B cell (primary cell): ENCODE measurements around the gene DPH6. TPM values are rescaled to one million over a fixed set of nuclear protein-coding genes. Genes with fewer than 3 reads are reported as not detected.

ENCODE experiments used
- ATAC-seq: fragments of 200-7000 bp; cut with Tn5 transposase; one replicate; pipeline ENCODE4 v1.10.0; 2021; ENCODE audit warnings: low read depth, mild to moderate bottlenecking, moderate number of reproducible peaks, moderate library complexity
- CTCF ChIA-PET: fragments of 350-600 bp; sonication (Branson Sonifier 250); formaldehyde crosslinking; loops from one replicate; lab custom pipeline; 2021; ENCODE audit warnings: antibody characterized with exemption, inconsistent platforms; lab: Charles Lee
- POLR2A ChIA-PET: fragments of 350-600 bp; sonication (Branson Sonifier 250); formaldehyde crosslinking; loops from one replicate; lab custom pipeline; 2021; ENCODE audit warnings: antibody characterized with exemption; lab: Charles Lee
- DNase-seq: peaks from one replicate; pipeline ENCODE4 v3.0.0; 2013
- H2AFZ ChIP-seq: 2 replicates; pipeline ENCODE4 v1.6.1; 2012; ENCODE audit warnings: mild to moderate bottlenecking, low read depth, low read length; ENCODE audit not compliant: insufficient read depth, poor library complexity, severe bottlenecking
- H3K27ac ChIP-seq, 2 donors: 1 replicate in 1 of 2; 2 replicates in 1 of 2; pipeline ENCODE4 v1.5.1; 2012 to 2013; ENCODE audit warnings: low read length in 2 of 2, mild to moderate bottlenecking in 2 of 2, moderate library complexity in 1 of 2
- H3K27me3 ChIP-seq, 4 experiments: fragments of 200-600 bp in 1 of 4; sonication (generic) in 1 of 4; replicated peaks in 1 of 4; 1 replicate in 2 of 4; 2 replicates in 2 of 4; pipeline versions ENCODE4 v1.6.1 to v1.7.0; 2013 to 2016; ENCODE audit warnings: low read length in 3 of 4, mild to moderate bottlenecking in 2 of 4, mixed read lengths in 1 of 4, moderate library complexity in 1 of 4; ENCODE audit not compliant: insufficient read depth in 4 of 4, control insufficient read depth in 3 of 4; ENCODE audit errors: control extremely low read depth in 1 of 4
- H3K36me3 ChIP-seq, 2 experiments: replicated peaks in 1 of 2; 1 replicate in 1 of 2; 2 replicates in 1 of 2; pipeline versions ENCODE4 v1.6.1 to v1.7.1; 2013; ENCODE audit warnings: low read length in 1 of 2; ENCODE audit not compliant: insufficient read depth in 2 of 2, control insufficient read depth in 1 of 2; ENCODE audit errors: control extremely low read depth in 1 of 2, extremely low read depth in 1 of 2
- H3K4me1 ChIP-seq, 2 donors: fragments of 200-600 bp in 1 of 2; sonication (generic) in 1 of 2; 1 replicate in 1 of 2; 2 replicates in 1 of 2; pipeline versions ENCODE4 v1.5.1 to v1.6.1; 2013 to 2017; ENCODE audit warnings: low read length in 2 of 2; ENCODE audit not compliant: control insufficient read depth in 2 of 2, insufficient read depth in 2 of 2
- H3K4me2 ChIP-seq: replicated peaks from 2 replicates; pipeline ENCODE3; 2012; ENCODE audit warnings: mild to moderate bottlenecking, low read depth, low read length; ENCODE audit not compliant: poor library complexity, severe bottlenecking
- H3K4me3 ChIP-seq, 5 experiments: fragments of 200-600 bp in 1 of 5; sonication (generic) in 1 of 5; 1 replicate in 3 of 5; 2 replicates in 2 of 5; pipeline versions ENCODE4 v1.5.1 to v1.7.0; 2011 to 2016; ENCODE audit warnings: low read length in 4 of 5, mild to moderate bottlenecking in 4 of 5, low read depth in 2 of 5, control low read depth in 1 of 5, moderate library complexity in 1 of 5; ENCODE audit not compliant: insufficient read depth in 1 of 5; ENCODE audit errors: control extremely low read depth in 1 of 5, extremely low read depth in 1 of 5
- H3K79me2 ChIP-seq: fragments of 200-600 bp; sonication (generic); one replicate; pipeline ENCODE4 v1.6.0; 2016; ENCODE audit warnings: low read length; ENCODE audit not compliant: control insufficient read depth, insufficient read depth
- H3K9ac ChIP-seq: fragments of 200-600 bp; sonication (generic); 2 replicates; pipeline ENCODE4 v1.6.1; 2017; ENCODE audit warnings: mild to moderate bottlenecking, low read length, moderate library complexity
- H3K9me3 ChIP-seq, 3 donors: one replicate each; pipeline versions ENCODE4 v1.6.1 to v1.7.1; 2013; ENCODE audit warnings: low read length in 2 of 3; ENCODE audit not compliant: control insufficient read depth in 2 of 3, insufficient read depth in 1 of 3; ENCODE audit errors: control extremely low read depth in 1 of 3
- H4K20me1 ChIP-seq: 2 replicates; pipeline ENCODE4 v1.6.0; 2012; ENCODE audit warnings: mild to moderate bottlenecking, low read length; ENCODE audit not compliant: insufficient read depth, control insufficient read depth, poor library complexity, severe bottlenecking
- H3K27ac Mint-ChIP-seq: one replicate; pipeline ENCODE4 v1.8.0; 2021; ENCODE audit warnings: mixed read lengths
- H3K27me3 Mint-ChIP-seq: one replicate; pipeline ENCODE4 v1.8.0; 2021; ENCODE audit warnings: mixed read lengths
- H3K4me1 Mint-ChIP-seq: one replicate; pipeline ENCODE4 v1.8.0; 2021; ENCODE audit warnings: mixed read lengths
- H3K4me3 Mint-ChIP-seq: one replicate; pipeline ENCODE4 v1.8.0; 2021; ENCODE audit warnings: mixed read lengths
- H3K9me3 Mint-ChIP-seq: one replicate; pipeline ENCODE4 v1.8.0; 2022; ENCODE audit warnings: mixed read lengths; ENCODE audit not compliant: insufficient read depth
- CTCF ChIP-seq: fragments of 200-600 bp; IDR thresholded peaks from one replicate; pipeline ENCODE4 v1.8.0; 2022; ENCODE audit warnings: antibody characterized with exemption, mild to moderate bottlenecking
- EZH2 ChIP-seq: IDR thresholded peaks from 2 replicates; pipeline ENCODE4 v1.6.1; 2012; ENCODE audit warnings: borderline replicate concordance, low read depth, mild to moderate bottlenecking, moderate library complexity, low read length; ENCODE audit not compliant: insufficient read depth, poor library complexity, severe bottlenecking
- WGBS: methylation state at CpG from one replicate; pipeline ENCODE4 v1.1.5; 2013; ENCODE audit warnings: missing lambda C conversion rate; ENCODE audit not compliant: insufficient coverage; 5-methylcytosine and 5-hydroxymethylcytosine counted together
- intact Hi-C: fragments of 100-400 bp; cut with micrococcal nuclease; formaldehyde crosslinking; loops from one replicate; pipeline ENCODE4 v1.10.0; 2022
- polyA plus RNA-seq: library from polyadenylated mRNA; depleted of rRNA; stranded (reverse); fragments of >200 nt; gene quantifications from 2 replicates; pipeline ENCODE4 v1.2.3, GENCODE V29; 2012
- total RNA-seq, 2 donors: library from RNA; stranded (reverse); fragments of 120-200 nt in 1 of 2; gene quantifications; 1 replicate in 1 of 2; 2 replicates in 1 of 2; pipeline versions ENCODE4 v1.2.3 to v1.2.4, GENCODE V29; 2013 to 2022

The DPH6 gene
- total and polyA plus RNA-seq, 2 donors (not counting 1 experiment from before 2014, with no cell fraction given): 5.4 to 13.3 TPM

DNA sequence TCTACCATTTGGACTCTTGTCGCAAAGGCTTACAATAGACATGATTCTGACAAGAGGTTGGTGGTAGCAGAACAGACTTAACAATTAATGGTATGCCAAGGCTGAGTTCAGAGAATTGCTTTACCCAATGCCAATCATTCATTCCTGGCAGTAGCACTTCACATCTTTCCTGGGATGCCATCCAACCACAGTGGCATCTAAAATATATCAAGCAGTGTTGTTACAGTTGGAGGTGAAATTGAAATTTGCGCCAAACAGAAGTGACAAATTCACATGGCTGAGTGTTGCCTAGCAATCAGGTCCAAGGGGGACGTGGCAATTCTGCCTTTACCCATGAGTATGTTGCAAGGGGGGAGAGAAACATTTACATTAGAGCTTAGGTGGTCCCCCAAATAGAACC lies 21.0 kb upstream of the DPH6 start:
- no peaks in the 10 kb centered on the region for H3K9me3 Mint-ChIP-seq

DNA sequence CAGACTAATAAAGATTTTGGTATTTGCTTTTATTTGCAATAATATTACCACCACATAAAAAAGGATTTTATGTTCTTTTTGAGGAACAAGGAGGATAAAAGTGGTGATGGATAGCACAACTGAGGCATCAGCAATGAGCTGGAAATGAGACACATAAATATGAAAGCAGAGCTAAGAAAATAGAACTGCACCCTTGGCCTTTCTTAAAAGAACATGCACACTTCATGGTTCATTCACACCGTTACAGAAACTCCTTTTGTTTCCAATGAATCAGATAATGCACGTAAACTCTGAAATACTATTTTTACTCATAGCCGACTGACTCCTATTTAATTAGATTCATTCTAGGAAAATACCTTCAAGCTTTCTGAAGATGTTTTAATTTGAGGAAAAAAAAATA lies 19.9 kb upstream of the DPH6 start:
- H3K4me2 ChIP-seq: no peak overlapping the region
- Mint-ChIP-seq H3K4me1 (no peaks in the 10 kb centered on the region), H3K27ac (no peak overlapping the region), H3K4me3 (no peak overlapping the region), H3K9me3 (no peaks in the 10 kb centered on the region), H3K27me3 (peaks cover 3% of the 10 kb centered on the region)
- ChIA-PET POLR2A (no interaction called here), CTCF (no interaction called here)
- no peaks in the 10 kb centered on the region for H4K20me1 ChIP-seq
- DNase-seq (no peak), ATAC-seq (no peak)
- no peaks in the 10 kb centered on the region for H3K36me3 ChIP-seq
- TF ChIP-seq EZH2 (no peak), CTCF (no peak)
- no peak overlapping the region for H3K9ac ChIP-seq
- H3K27ac ChIP-seq: no peak overlapping the region
- WGBS: no CpG with 5 or more reads among the region's 3 CpGs
- H3K4me3 ChIP-seq: no peak overlapping the region
- no peaks in the 10 kb centered on the region for H3K79me2 ChIP-seq
- no peak overlapping the region for H2AFZ ChIP-seq
- no peaks in the 10 kb centered on the region for H3K27me3 ChIP-seq
- no peaks in the 10 kb centered on the region for H3K9me3 ChIP-seq
- intact Hi-C loops: no loop called here
- H3K4me1 ChIP-seq: no peaks in the 10 kb centered on the region

More for the DNA sequence above, 21.0 kb upstream of the DPH6 start:
- no peak for TF ChIP-seq CTCF
- TF ChIP-seq EZH2: no peak
- no peaks in the 10 kb centered on the region for H3K36me3 ChIP-seq
- POLR2A ChIA-PET: no interaction called here
- Mint-ChIP-seq H3K27ac (no peak overlapping the region), H3K4me3 (no peak overlapping the region), H3K4me1 (no peaks in the 10 kb centered on the region), H3K27me3 (peaks cover 3% of the 10 kb centered on the region)
- intact Hi-C loops: no loop called here
- no peak overlapping the region for H3K4me2 ChIP-seq
- no peak overlapping the region for H3K27ac ChIP-seq
- H3K4me3 ChIP-seq: no peak overlapping the region
- no peaks in the 10 kb centered on the region for H3K9me3 ChIP-seq
- no peak overlapping the region for H2AFZ ChIP-seq
- no peaks in the 10 kb centered on the region for H4K20me1 ChIP-seq
- no peaks in the 10 kb centered on the region for H3K27me3 ChIP-seq
- DNase-seq: no peak
- no peaks in the 10 kb centered on the region for H3K4me1 ChIP-seq
- ATAC-seq: no peak
- CTCF ChIA-PET: no interaction called here
- no peaks in the 10 kb centered on the region for H3K79me2 ChIP-seq
- H3K9ac ChIP-seq: no peak overlapping the region
- WGBS: 73% methylated on average over 2 of the region's 3 CpGs
